T-helper 2 cell treated with Interferon-gamma antibody and Interleukin-4, amounts not matched to agents 100 ng/mL and 5 ng/mL, for 36 hours (primary cell): ENCODE results near the gene FAM161A. TPM values are rescaled to one million over a fixed set of nuclear protein-coding genes. Genes with fewer than 3 reads are reported as not detected.
"Not testable (repeated sequence)": the region's sequence is repeated elsewhere in the genome, so short reads cannot be mapped to it uniquely, and the experiment has no call there.

Experiments
- intact Hi-C: fragments of 100-400 bp; cut with micrococcal nuclease; formaldehyde crosslinking; loops from one replicate; pipeline ENCODE4 v1.15.1; 2023
- total RNA-seq: library from RNA; stranded (reverse); gene quantifications from 2 replicates; pipeline ENCODE4 v1.2.3, GENCODE V29; 2022

FAM161A gene
- total RNA-seq, 1 donor from 2014 or later = 3.7 TPM

DNA sequence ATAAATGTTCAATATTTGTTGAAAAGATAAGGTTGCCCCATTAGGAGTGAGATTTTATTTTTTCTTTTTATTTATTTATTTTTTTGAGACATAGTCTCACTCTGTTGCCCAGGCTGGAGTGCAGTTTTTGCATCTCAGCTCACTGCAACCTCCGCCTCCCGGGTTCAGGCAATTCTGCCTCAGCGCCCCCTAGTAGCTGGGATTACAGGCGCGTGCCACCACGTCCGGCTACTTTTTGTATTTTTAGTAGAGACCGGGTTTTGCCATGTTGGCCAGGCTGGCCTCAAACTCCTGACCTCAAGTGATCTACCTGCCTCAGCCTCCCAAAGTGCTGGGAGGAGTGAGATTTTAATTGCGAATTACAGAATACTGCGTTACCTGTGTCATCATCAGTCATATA, 2.6 kb downstream of the FAM161A start:
- intact Hi-C loops = not testable (repeated sequence)

DNA sequence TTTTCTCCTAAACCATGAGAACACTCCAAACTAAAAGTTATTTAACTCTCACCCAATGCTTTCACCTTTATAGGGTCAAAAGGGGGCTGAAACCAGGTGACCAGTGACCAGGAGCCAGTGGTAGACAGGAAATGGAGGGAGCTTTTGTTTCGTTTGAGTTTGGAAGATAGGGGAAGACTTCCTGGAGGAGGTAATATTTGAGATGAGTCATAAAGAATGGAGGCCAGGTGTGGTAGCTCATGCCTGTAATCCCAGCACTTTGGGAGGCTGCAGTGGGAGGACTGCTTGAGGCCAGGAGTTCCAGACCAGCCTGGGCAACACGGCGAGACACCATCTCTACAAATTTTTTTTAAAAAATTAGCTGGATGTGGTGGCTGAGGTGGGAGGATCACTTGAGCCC, 8.5 kb downstream of the FAM161A start:
- intact Hi-C loops = no loop called here

DNA sequence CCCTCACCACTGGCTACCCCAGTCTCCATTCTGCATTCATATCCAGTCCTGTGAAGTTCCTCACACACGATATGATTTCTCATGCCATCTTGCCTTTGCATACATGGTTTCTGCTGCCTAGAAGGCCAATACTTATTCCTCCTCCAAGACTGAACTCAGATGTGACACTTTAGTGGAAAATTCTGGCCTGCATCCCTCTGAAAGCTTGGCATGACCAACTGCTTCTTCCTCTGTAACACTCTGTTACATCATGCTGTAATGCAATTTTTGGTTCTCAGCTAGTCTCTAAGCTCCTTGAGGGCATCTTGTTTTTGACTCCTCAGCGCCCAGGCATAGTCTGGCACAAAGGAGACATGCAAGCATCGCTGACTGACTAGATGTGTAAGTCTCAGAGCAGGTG, 12.6 kb downstream of the FAM161A start:
- intact Hi-C loops = no loop called here

DNA sequence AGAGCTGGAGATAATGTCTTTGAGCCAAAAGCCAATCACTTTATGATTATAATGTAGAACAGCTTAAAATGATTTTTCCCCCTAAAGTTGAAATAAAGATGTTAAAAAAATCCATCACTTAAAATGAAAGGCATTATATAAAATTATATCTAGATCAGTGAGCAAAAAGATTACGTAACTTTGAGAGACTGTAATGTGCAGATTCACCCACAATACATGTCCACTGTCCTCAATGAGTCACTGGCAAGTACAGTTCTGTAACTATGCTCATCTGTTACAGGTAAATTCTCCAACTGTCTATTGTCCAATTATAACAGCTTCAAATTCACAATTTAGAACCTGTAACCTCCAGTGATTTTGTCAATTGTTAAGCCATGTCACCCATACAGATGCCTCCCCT, 19.0 kb downstream of the FAM161A start:
- intact Hi-C loops = no loop called here

DNA sequence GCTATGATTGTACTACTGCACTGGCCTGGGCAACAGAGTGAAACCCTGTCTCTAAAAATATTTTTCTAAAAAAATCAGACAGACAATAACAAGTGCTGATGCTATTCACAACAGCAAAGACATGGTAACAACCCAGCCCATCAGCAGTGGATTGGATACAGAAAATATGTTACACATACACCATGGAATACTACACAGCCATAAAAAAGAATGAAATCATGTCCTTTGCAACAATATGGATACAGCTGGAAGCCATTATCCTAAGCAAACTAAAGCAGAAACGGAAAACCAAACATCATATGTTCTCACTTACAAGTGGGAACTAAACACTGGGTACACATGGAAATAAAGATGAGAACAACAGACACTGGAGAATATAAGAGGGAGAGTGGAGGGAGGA, 19.9 kb downstream of the FAM161A start:
- intact Hi-C loops = no loop called here

DNA sequence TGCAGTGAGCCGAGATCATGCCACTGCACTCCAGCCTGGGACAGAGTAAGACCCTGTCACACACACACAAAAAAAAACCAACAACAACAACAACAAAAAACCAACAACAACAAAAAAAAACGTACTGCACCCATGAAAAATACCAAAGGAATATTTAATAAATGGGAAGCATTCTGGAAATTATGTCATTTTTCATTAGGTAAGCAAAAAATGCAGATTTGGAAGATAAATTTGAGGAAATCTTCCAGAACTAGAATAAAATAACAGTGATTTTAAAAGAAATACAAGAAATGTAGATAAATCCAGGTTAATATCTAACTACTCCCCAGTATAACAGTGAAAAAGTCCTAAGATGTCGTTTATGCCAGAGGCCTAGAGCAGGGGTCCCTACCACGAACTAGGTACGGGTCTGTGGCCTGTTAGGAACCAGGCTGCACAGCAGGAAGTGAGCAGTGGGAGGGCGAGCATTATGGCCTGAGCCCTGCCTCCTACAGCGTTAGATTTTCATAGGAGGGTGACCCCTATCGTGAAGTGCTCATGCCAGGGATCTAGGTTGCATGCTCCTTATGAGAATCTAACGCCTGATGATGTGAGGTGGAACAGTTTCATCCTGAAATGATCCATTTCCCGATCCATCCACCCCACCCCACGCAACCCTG, 21.5 kb downstream of the FAM161A start:
- intact Hi-C loops = no loop called here

DNA sequence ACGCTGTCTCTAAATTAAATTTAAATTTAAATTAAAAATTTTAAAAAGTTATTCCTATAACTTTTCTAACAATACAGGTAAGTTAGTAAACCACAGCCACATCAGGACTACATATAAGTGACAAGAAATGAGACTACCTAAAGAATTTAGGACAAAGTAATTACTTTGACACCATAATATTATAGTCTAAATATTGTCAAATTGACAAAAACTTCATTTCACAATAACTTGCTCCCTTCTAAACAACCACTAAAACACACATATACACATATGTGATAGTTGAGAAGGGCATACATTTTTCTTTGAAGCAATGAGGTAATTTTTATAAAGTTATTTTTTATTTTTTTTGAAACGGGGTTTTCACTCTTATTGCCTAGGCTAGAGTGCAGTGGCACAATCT, 31.6 kb downstream of the FAM161A start:
- intact Hi-C loops = no loop called here

DNA sequence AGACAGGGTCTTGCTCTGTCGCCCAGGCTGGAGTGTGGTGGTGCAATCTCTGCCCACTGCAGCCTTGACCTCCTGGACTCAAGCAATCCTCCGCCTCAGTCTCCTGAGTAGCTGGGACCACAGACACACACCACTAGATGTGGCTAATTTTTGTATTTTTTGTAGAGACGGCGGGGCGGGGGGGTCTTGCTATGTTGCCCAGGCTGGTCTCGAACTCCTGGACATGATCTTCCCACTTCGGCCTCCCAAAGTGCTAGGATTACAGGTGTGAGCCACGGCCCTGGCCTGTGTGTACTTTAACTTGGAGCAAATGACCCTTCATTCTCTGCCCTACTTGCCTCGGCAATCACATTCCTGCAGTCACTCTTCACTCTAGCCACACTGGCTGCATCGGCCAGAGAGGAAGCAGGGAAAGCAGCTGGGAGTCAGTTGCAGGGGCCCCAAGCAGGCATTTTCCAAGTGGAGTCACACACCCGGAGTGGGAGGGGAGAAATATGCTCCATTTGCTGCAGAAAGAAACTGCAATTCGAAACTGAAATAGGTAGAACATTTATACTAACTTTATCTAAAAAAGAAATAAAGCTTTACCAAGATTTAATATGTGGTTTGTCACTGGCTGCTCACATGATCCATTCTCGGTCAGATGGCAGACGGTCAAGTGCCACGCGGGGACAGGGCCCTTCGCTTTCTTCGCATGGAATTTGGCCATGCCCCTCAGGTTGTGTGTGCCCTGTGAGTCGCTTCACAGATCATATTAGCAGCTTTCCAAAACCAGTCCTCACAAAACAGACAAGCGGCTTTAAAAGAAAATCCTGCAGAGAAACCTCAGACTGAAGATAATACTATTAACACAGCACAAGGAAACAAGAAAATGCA, 37.1 kb downstream of the FAM161A start:
- intact Hi-C loops = no loop called here

DNA sequence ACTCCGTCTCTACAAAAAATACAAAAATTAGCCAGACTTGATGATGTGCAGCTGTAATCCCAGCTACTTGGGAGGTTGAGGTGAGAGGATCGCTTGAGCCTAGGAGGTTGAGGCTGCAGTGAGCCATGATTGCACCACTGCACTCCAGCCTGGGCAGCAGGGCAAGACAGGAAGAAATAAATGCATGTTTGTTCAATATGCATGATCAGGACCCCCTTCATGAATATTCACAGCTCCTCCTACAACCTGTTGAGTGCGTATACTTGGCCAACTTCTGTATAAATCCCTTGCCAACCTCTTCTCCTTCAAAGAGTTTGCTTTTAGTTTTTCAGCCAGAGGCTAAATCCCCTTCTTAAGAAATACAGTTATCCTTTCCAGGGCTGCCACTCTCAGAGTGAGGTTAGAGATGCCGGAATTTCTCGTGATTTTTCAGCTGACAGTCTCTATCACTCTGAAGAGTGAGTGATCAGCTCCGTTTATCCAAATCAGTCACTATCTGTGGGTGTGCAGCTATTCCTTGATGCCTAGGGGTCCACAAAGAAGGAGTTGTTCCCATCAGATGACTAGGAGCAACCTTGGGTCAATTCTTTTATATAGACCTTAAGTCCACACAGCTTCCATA, 39.2 kb downstream of the FAM161A start:
- intact Hi-C loops = no loop called here

DNA sequence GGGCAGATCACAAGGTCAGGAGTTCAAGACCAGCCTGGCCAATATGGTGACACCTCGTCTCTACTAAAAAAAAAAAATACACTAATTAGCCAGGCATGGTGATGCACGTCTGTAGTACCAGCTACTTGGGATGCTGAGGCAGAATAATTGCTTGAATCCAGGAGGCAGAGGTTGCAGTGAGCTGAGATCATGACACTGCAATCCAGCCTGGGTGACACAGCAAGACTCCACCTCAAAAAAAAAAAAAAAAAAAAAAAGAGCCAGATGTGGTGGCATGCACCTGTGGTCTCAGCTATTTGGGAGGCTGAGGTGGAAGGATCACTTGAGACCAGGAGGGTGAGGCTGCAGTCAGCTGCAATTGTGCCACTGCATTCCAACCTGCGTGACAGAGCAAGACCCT, 40.5 kb downstream of the FAM161A start:
- intact Hi-C loops = not testable (repeated sequence)

DNA sequence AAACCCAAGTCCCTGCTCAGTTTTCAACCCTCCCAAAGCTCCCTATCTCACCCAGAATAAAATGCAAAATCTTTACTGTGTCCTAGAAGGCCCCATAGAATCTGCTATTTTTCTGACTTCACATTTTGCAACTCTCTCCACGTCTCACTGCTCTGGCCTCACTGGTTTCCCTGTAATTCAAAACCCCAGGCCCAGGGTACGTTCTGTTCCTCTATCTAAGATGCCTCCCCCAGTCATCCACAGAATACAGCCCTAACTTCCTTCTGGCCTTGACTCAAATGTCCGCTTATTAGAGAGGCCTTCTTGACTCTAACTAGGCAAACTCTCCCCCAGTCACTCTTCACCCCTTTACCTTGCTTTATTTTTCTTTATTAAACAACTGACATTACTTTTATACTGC, 42.0 kb downstream of the FAM161A start:
- intact Hi-C loops = no loop called here

DNA sequence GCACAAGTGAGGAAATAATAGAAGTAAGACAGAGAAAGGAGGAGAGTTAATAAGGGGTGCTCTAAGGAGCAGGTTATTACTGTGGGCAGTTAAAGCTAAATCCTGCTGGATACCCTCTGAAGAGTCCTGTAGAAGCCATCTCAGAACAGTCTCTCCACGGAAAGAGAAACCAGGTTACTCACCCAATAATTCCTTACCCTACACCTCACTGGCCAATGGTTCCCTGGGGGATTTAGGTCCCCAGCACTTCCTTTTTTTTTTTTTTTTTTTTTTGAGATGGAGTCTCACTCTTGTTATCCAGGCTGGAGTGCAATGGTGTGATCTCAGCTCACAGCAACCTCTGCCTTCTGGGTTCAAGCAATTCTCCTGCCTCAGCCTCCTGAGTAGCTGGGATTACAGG, 43.7 kb downstream of the FAM161A start:
- intact Hi-C loops = not testable (repeated sequence)

DNA sequence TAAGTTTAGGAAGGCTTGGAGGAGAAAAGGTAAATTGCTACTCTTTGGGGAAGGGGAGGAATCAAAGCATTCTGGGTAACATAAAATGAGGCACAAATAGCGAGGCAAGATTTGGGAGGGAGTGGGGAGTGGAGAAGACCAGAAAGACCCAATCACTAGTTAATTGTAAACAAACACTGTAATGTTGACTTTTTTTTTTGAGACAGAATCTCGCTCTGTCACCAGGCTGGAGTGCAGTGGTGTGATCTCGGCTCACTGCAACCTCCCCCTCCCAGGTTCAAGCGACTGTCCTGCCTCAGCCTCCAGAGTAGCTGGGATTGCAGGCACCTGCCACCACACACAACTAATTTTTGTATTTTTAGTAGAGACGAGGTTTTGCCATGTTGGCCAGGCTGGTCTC, 45.2 kb downstream of the FAM161A start:
- intact Hi-C loops = not testable (repeated sequence)

DNA sequence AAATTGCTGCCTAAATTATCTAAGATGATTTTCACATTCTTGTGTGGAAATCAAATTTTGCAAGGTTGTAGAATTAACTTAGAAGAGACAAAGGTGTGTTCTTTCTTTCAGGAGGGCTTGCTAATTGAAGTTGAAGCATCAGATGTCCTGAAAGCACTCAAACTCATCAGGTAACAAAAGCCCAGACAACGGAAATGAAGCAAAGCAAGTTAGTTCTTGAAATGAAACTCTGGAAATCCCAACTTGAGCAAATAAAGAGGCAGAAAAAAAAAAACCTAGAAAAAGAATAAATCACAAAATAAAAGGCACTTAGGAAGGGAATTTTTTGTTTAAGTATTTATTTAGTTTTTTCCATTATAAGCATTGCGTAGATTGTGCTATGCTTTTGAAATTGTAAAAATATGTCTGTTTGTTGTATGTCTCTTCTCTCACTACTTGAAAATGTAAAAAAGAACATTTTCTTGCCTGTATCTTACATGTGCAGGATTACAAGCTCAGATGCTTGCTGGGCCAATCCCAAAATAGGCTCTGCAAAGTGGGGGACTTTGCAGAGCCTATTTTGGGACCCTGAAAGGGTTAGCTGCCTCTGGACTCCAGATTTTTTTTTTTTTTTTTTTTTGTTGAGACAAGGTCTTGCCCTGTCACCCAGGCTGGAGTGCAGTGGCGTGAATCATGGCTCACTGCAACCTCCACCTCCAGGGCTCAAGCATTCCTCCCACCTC, 46.7 kb downstream of the FAM161A start:
- intact Hi-C loops = no loop called here

DNA sequence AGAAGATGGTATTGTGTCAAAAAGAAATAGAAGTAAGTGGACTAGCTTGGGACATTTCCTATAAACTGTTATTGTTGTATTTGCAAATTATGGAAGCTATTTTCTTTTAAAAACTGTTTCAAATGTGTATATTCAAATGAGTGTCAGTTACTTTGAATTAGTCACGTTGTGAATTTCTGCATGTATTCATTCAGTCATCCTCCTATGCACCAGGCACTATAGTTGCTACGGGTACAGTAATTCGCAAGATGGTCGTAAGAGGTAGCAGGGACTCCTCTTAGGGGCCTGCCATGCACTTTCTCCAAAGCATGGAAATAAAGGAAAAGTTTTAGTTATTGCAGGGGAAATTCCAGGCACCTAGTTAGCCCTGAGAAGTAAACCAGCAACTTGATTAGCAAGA, 51.3 kb downstream of the FAM161A start:
- intact Hi-C loops = no loop called here

DNA sequence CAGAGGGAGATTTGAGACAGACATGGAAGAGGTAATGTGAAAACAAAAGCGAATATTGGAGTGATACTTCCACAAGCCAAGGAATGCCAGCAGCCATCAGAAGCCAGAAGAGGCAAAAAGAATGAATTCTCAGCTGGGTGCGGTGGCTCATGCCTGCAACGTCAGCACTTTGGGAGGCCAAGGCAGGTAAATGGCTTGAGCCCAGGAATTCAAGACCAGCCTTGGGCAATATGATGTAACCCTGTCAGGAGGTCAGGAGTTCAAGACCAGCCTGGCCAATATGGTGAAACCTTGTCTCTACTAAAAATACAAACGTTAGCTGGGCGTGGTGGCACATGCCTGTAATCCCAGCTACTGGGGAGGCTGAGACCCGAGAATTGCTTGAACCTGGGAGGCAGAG, 54.8 kb downstream of the FAM161A start:
- intact Hi-C loops = no loop called here

DNA sequence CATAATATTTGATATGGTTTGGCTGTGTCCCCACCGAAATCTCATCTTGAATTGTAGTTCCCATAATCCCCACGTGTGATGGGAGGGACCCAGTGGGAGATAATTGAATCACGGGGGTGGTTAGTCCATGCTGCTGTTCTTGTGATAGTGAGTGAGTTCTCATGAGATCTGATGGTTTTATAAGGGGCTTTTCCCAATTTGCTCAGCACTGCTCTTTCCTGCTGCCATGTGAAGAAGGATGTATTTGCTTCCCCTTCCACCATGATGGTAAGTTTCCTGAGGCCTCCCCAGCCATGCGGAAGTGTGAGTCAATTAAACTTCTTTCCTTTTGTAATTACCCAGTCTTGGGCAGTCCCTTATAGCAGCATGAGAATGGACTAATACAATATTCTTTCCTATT, 56.4 kb downstream of the FAM161A start:
- intact Hi-C loops = not testable (repeated sequence)

DNA sequence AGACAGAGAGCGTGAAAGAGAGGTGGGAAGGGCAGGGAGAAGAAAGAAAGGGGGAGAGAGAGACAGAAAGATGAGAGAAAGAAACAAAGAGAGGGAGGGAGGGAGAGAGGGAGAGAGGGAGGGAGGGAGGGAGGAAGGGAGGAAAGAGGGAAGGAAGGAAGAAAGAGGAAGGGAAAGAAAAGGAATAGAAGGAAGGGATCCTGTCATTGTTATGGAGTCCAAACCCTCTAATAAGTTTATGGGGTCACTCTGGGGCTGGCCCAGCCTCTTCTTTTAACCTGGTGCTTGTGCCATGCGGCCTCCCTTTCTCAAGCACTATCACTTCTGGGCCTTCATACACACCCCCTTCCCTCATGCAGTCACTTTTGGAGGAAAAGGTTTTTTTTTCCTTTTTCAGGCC, 58.5 kb downstream of the FAM161A start:
- intact Hi-C loops = no loop called here

DNA sequence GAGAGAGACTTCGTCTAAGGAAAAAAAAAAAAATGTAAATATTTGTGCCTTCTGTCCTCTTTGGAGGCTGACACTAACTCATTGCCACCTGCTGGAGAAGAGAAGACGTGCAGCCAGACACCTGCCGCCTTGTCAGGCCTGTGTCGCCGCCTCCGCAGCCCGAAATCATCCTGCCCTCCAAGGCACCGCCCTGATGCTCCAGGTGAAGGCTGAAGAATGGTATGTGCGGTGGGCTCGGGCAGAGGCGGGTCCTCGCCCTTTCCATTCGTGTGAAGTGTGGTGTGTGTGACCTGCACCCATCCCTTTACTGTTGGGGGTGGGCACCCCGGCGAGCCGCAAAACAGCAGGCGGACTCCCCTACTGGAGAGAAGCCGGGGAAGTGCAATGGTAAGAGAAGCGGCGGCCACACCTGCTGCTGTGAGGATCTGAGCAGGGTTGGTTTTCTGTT, 60.4 kb downstream of the FAM161A start:
- intact Hi-C loops = no loop called here

DNA sequence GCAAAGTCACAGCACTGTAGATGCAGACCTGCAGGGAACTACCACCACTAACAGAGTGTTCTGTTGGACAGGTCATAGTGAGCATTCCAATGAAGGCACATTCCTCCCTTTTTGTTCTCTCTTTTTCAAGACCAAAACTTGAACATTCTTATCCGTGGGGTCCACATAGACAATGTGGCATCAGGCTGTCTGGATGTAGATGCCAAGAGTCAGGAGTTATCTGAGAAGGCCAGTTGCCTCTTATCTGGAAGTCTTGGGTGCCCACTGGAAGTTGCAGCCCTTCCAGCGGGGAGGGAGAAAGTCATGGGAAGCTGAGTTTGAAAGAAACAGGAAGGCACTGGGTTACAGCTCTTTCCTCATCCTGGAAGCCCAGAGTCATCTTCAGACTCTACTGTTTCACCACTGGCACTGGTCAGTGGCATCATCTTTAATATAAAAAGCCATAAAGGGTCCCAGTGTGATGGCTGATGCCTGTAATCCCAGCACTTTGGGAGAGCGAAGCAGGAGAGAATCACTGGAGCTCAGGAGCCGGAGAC, 61.4 kb downstream of the FAM161A start:
- intact Hi-C loops = no loop called here

DNA sequence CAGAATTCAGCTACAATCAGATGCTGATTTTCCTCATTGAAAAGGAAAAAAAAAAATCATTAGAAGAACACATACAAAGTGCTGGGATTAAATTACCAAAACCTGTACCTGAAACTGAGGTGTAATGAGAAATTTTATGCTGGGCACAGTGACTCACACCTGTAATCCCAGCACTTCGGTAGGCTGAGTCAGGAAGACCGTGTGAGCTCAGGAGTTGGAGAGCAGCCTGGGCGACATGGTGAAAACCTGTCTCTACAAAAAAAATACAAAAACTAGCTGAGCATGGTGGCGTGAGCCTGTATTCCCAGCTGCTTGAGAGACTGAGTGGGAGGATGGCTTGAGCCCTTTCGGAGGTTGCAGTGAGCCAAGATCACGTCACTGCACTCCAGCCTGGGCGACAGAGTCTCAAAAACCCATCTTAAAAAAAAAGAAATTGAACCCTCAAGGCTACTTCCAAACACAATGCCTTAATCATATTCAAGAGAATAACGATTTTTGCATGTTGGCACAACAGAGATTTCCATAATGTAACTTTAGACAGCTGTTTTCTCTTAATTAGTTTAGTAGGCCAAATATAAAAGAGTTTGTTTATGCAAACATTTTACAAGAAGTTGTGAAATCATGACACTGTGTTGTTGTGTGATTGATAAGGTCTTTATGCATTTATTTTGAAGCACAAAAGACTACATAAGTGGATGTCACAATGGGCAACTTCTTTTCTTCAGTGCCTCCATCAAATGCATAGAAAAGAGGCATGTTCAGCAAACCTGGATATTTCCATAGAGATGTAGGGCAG, 63.9 kb downstream of the FAM161A start:
- intact Hi-C loops = no loop called here
